ENCODE results near the gene EYS. TPM values are rescaled to one million over a fixed set of nuclear protein-coding genes. Genes with fewer than 3 reads are reported as not detected.

Gene EYS
- total RNA-seq, 1 donor from 2014 or later, result not detected

- no peaks in the 10 kb centered on the region for H3K36me3 ChIP-seq (ENCODE audit: control insufficient read depth, insufficient read depth, low read length)
- H3K27me3 ChIP-seq (ENCODE audit: control insufficient read depth, insufficient read depth, low read length), result no peaks in the 10 kb centered on the region
- H3K4me3 ChIP-seq (ENCODE audit: low read depth, low read length), result no peak overlapping the region
- no peak for DNase-seq (ENCODE audit: low read depth)
- no peak for TF ChIP-seq CTCF (IDR thresholded peaks at IDR 0.05; ENCODE audit: insufficient read depth, low read length, poor library complexity, severe bottlenecking)
Measured at GRCh38 chr6:64812138-64812537, 894.9 kb downstream of the EYS start.

GRCh38 chr6:64811119-64811518 is 895.9 kb downstream of the EYS start:
- DNase-seq (ENCODE audit: low read depth), result no peak
- Histone ChIP-seq H3K36me3 (ENCODE audit: control insufficient read depth, insufficient read depth, low read length) (no peaks in the 10 kb centered on the region), H3K27me3 (ENCODE audit: control insufficient read depth, insufficient read depth, low read length) (no peaks in the 10 kb centered on the region), H3K4me3 (ENCODE audit: low read depth, low read length) (no peak overlapping the region)
- TF ChIP-seq CTCF (IDR thresholded peaks at IDR 0.05; ENCODE audit: insufficient read depth, low read length, poor library complexity, severe bottlenecking), result no peak

GRCh38 chr6:64807785-64808184 is 899.2 kb downstream of the EYS start:
- no peak for TF ChIP-seq CTCF (IDR thresholded peaks at IDR 0.05; ENCODE audit: insufficient read depth, low read length, poor library complexity, severe bottlenecking)
- H3K36me3 ChIP-seq (ENCODE audit: control insufficient read depth, insufficient read depth, low read length), result no peaks in the 10 kb centered on the region
- H3K27me3 ChIP-seq (ENCODE audit: control insufficient read depth, insufficient read depth, low read length), result no peaks in the 10 kb centered on the region
- DNase-seq (ENCODE audit: low read depth), result no peak
- no peak overlapping the region for H3K4me3 ChIP-seq (ENCODE audit: low read depth, low read length)

- no peak overlapping the region for H3K4me3 ChIP-seq (ENCODE audit: low read depth, low read length)
- no peaks in the 10 kb centered on the region for H3K36me3 ChIP-seq (ENCODE audit: control insufficient read depth, insufficient read depth, low read length)
- no peak for DNase-seq (ENCODE audit: low read depth)
- H3K27me3 ChIP-seq (ENCODE audit: control insufficient read depth, insufficient read depth, low read length), result no peaks in the 10 kb centered on the region
- TF ChIP-seq CTCF (IDR thresholded peaks at IDR 0.05; ENCODE audit: insufficient read depth, low read length, poor library complexity, severe bottlenecking), result no peak
Measured at GRCh38 chr6:64803470-64804166, 903.4 kb downstream of the EYS start.

GRCh38 chr6:64792534-64792933 is 914.5 kb downstream of the EYS start:
- H3K4me3 ChIP-seq (ENCODE audit: low read depth, low read length), result no peak overlapping the region
- TF ChIP-seq CTCF (IDR thresholded peaks at IDR 0.05; ENCODE audit: insufficient read depth, low read length, poor library complexity, severe bottlenecking), result no peak
- H3K27me3 ChIP-seq (ENCODE audit: control insufficient read depth, insufficient read depth, low read length), result no peaks in the 10 kb centered on the region
- H3K36me3 ChIP-seq (ENCODE audit: control insufficient read depth, insufficient read depth, low read length), result no peaks in the 10 kb centered on the region
- DNase-seq (ENCODE audit: low read depth), result no peak

GRCh38 chr6:64789476-64789875 is 917.5 kb downstream of the EYS start:
- no peak for DNase-seq (ENCODE audit: low read depth)
- no peak overlapping the region for H3K4me3 ChIP-seq (ENCODE audit: low read depth, low read length)
- no peaks in the 10 kb centered on the region for H3K36me3 ChIP-seq (ENCODE audit: control insufficient read depth, insufficient read depth, low read length)
- no peak for TF ChIP-seq CTCF (IDR thresholded peaks at IDR 0.05; ENCODE audit: insufficient read depth, low read length, poor library complexity, severe bottlenecking)
- H3K27me3 ChIP-seq (ENCODE audit: control insufficient read depth, insufficient read depth, low read length), result no peaks in the 10 kb centered on the region

All from kidney epithelial cell (primary cell).